SU-DHL-6 (cell line): ENCODE measurements around the gene MALRD1.

Experiments
- H2AFZ ChIP-seq: fragments of 200-600 bp; sonication (generic); 2 replicates; pipeline ENCODE4 v1.6.1; 2014; ENCODE audit warnings: low read depth, mild to moderate bottlenecking, moderate library complexity, mixed read lengths, antibody characterized with exemption, low read length; ENCODE audit not compliant: severe bottlenecking
- H3F3A ChIP-seq: fragments of 200-600 bp; shearing (Covaris generic); 2 replicates; pipeline ENCODE4 v1.6.0; 2016; ENCODE audit warnings: antibody characterized with exemption, mild to moderate bottlenecking; ENCODE audit not compliant: insufficient read depth
- H3K27ac ChIP-seq: fragments of 200-600 bp; sonication (generic); 2 replicates; pipeline ENCODE4 v1.5.1; 2016; ENCODE audit warnings: low read depth, mild to moderate bottlenecking, low read length, moderate library complexity, mixed read lengths
- H3K27me3 ChIP-seq: fragments of 200-600 bp; sonication (generic), shearing (Covaris generic); 2 replicates; pipeline ENCODE4 v1.6.0; 2014; ENCODE audit warnings: mild to moderate bottlenecking, low read length
- H3K36me3 ChIP-seq: fragments of 200-600 bp; sonication (generic); 2 replicates; pipeline ENCODE4 v1.6.1; 2014; ENCODE audit warnings: mild to moderate bottlenecking, low read length, mixed read lengths
- H3K4me2 ChIP-seq: fragments of 300-600, 200-600 bp; shearing (Covaris generic), sonication (generic); 2 replicates; pipeline ENCODE4 v1.6.0; 2014; ENCODE audit warnings: low read length, low read depth, mild to moderate bottlenecking; ENCODE audit not compliant: poor library complexity, severe bottlenecking
- H3K4me3 ChIP-seq: fragments of 200-600 bp; sonication (generic); 2 replicates; pipeline ENCODE4 v1.5.1; 2014; ENCODE audit warnings: antibody characterized with exemption, low read length, mild to moderate bottlenecking, mixed read lengths; ENCODE audit not compliant: insufficient read depth, poor library complexity, severe bottlenecking
- H3K79me2 ChIP-seq: fragments of 200-600 bp; sonication (generic); 2 replicates; pipeline ENCODE4 v1.6.1; 2014; ENCODE audit warnings: mild to moderate bottlenecking, low read length, moderate library complexity; ENCODE audit not compliant: insufficient read depth
- H3K9ac ChIP-seq: fragments of 200-600 bp; sonication (generic); 2 replicates; pipeline ENCODE4 v1.7.0; 2014; ENCODE audit warnings: mild to moderate bottlenecking, low read length
- H3K9me2 ChIP-seq: fragments of 200-600 bp; sonication (generic); replicated peaks from 2 replicates; pipeline ENCODE4 v1.6.1; 2014; ENCODE audit warnings: low read length; ENCODE audit not compliant: insufficient read depth
- H3K9me3 ChIP-seq: fragments of 200-600 bp; sonication (generic); 2 replicates; pipeline ENCODE4 v1.6.1; 2014; ENCODE audit warnings: low read length, mixed read lengths; ENCODE audit not compliant: insufficient read depth
- H4K20me1 ChIP-seq: fragments of 200-600 bp; sonication (generic); 2 replicates; pipeline ENCODE4 v1.6.1; 2014; ENCODE audit warnings: low read depth, mild to moderate bottlenecking, antibody characterized with exemption, low read length, moderate library complexity, mixed read lengths
- EZH2phosphoT487 ChIP-seq: fragments of 200-600 bp; sonication (generic), shearing (Covaris generic); conservative IDR thresholded peaks from 2 replicates; pipeline ENCODE4 v1.6.1; 2018; ENCODE audit warnings: mild to moderate bottlenecking, antibody characterized with exemption, low read length, moderate library complexity, mixed read lengths
- TF ChIP-seq, protein P1 (sequence below): fragments of 200-600 bp; sonication (generic); IDR thresholded peaks from one replicate; pipeline ENCODE4 v1.5.1; 2017; ENCODE audit warnings: antibody characterized with exemption, mild to moderate bottlenecking, low read length, moderate library complexity; ENCODE audit not compliant: insufficient read depth, poor library complexity, severe bottlenecking

Gene MALRD1

DNA sequence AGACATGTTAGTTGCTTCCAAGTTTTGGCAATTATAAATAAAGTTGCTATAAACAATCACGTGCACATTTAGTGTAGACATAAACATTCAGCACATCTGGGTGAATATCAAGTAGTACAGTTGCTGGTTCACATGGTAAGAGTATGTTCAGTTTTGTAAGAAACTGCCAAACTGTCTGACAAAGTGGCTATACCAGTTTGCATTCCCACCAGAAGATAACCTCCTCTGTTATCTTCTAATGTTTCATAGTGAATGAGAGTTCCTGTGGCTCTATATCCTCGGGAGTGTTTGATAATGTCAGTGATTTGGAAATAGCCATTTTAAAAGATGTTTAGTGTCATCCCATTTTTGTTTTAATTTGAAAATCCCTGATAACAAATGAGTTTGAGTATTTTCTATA lies 508.1 kb downstream of the MALRD1 start:
- Histone ChIP-seq H3K9me3 (no peaks in the 10 kb centered on the region), H3K27me3 (no peaks in the 10 kb centered on the region), H3K4me3 (no peak overlapping the region), H3K9ac (no peak overlapping the region), H3K4me2 (no peak overlapping the region), H3K79me2 (no peaks in the 10 kb centered on the region), H2AFZ (no peak overlapping the region), H4K20me1 (no peaks in the 10 kb centered on the region), H3K27ac (no peak overlapping the region), H3K36me3 (no peaks in the 10 kb centered on the region), H3K9me2 (no peaks in the 10 kb centered on the region), H3F3A (no peaks in the 10 kb centered on the region)
- TF ChIP-seq, protein P1, sequence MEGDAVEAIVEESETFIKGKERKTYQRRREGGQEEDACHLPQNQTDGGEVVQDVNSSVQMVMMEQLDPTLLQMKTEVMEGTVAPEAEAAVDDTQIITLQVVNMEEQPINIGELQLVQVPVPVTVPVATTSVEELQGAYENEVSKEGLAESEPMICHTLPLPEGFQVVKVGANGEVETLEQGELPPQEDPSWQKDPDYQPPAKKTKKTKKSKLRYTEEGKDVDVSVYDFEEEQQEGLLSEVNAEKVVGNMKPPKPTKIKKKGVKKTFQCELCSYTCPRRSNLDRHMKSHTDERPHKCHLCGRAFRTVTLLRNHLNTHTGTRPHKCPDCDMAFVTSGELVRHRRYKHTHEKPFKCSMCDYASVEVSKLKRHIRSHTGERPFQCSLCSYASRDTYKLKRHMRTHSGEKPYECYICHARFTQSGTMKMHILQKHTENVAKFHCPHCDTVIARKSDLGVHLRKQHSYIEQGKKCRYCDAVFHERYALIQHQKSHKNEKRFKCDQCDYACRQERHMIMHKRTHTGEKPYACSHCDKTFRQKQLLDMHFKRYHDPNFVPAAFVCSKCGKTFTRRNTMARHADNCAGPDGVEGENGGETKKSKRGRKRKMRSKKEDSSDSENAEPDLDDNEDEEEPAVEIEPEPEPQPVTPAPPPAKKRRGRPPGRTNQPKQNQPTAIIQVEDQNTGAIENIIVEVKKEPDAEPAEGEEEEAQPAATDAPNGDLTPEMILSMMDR, result no peak
- no peak for TF ChIP-seq EZH2phosphoT487

DNA sequence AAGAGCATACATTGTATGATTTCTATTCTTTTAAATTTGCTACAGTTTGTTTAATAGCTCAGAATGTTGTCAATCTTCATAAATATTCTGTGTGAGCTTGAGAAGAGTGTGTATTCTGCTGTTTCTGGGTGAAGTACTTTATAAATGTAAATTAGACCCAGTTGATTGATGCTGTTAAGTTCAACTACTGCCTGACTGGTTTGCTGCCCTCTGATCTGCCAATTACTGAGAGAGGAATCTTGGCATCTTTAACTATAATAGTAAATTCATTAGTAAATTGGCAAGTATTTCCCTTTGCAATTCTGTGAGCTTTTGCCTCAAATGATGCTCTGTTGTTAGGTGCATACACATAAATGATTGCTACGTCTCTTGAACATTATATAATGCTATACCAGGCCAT lies 512.6 kb downstream of the MALRD1 start:
- Histone ChIP-seq H3K79me2 (no peaks in the 10 kb centered on the region), H3F3A (no peaks in the 10 kb centered on the region), H3K9me2 (no peaks in the 10 kb centered on the region), H3K4me3 (no peak overlapping the region), H3K9ac (no peak overlapping the region), H3K27ac (no peak overlapping the region), H3K36me3 (no peaks in the 10 kb centered on the region), H4K20me1 (no peaks in the 10 kb centered on the region), H3K4me2 (no peak overlapping the region), H3K9me3 (no peaks in the 10 kb centered on the region), H2AFZ (no peak overlapping the region), H3K27me3 (no peaks in the 10 kb centered on the region)
- TF ChIP-seq, protein P1, result no peak
- no peak for TF ChIP-seq EZH2phosphoT487

DNA sequence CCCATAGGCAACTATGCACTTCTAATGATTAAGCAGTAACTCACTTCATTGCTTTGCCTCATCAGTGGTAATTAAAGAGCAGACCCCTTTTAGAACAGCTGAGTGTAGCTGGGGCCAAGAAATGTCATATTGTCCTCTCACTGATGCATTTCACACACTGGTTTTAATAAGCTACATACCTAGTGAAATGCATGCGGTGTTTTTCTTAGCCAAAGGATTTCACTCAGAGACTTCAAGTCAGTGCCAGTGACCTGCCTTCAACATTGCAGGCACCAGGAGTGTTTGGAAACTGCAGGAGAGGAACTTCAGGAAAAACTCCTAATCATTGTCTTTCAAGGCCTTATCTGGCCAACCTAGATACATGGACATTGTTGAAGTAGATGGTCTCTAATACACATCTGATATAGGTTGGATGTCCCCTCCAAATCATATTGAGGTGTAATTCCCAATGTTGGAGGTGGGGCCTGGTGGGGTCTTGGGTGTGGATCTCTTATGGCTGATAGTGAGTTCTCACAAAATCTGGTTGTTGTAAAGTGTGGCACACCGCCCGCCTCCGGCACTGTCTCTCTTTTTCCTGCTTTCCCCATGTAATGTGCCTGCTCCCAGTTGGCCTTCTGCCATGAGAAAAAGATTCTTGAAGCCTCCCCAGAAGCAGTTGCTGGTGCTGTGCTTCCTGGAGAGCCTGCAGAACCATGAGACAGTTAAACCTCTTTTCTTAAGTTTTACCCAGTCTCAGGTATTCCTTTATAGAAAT lies 515.0 kb downstream of the MALRD1 start:
- no peaks in the 10 kb centered on the region for H4K20me1 ChIP-seq

More for the DNA sequence above, 515.0 kb downstream of the MALRD1 start:
- Histone ChIP-seq H2AFZ (no peak overlapping the region), H3K27me3 (no peaks in the 10 kb centered on the region), H3F3A (no peaks in the 10 kb centered on the region), H3K27ac (no peak overlapping the region), H3K4me2 (no peak overlapping the region), H3K79me2 (no peaks in the 10 kb centered on the region), H3K36me3 (no peaks in the 10 kb centered on the region), H3K9me3 (no peaks in the 10 kb centered on the region), H3K9me2 (no peaks in the 10 kb centered on the region), H3K4me3 (no peak overlapping the region), H3K9ac (no peak overlapping the region)
- TF ChIP-seq, protein P1, result no peak
- no peak for TF ChIP-seq EZH2phosphoT487
